Left ventricle myocardium inferior (tissue), 1 donor: ENCODE data around the gene CDH22. TPM values are rescaled to one million over a fixed set of nuclear protein-coding genes. Genes with fewer than 3 reads are reported as not detected.

Experiments
- DNase-seq: peaks from one replicate; pipeline ENCODE4 v3.0.0-alpha.2; 2020
- H3K27ac ChIP-seq: fragments of 200-600 bp; replicated peaks from 2 replicates; pipeline ENCODE4 v1.8.0; 2021
- H3K27me3 ChIP-seq: fragments of 200-600 bp; 2 replicates; pipeline ENCODE4 v1.8.0; 2021; ENCODE audit warnings: low read depth
- H3K36me3 ChIP-seq: fragments of 200-600 bp; 2 replicates; pipeline ENCODE4 v1.8.0; 2021
- H3K4me1 ChIP-seq: fragments of 200-600 bp; 2 replicates; pipeline ENCODE4 v1.8.0; 2021
- H3K4me3 ChIP-seq: fragments of 200-600 bp; 2 replicates; pipeline ENCODE4 v1.8.0; 2021; ENCODE audit warnings: mild to moderate bottlenecking, moderate library complexity
- H3K9me3 ChIP-seq: fragments of 200-600 bp; replicated peaks from 2 replicates; pipeline ENCODE4 v1.8.0; 2021
- CTCF ChIP-seq: fragments of 200-600 bp; IDR thresholded peaks from 2 replicates; pipeline ENCODE4 v1.8.0; 2021; ENCODE audit warnings: antibody characterized with exemption, mild to moderate bottlenecking, borderline replicate concordance
- intact Hi-C: fragments of 100-400 bp; cut with micrococcal nuclease; formaldehyde crosslinking; loops from one replicate; pipeline ENCODE4 v1.11.0; 2022
- total RNA-seq: library from RNA; stranded (reverse); fragmentation: NEBNext Ultra II Directional; extraction: Animal tissue kit (Norgen Biotek cat#: 25700); gene quantifications from one replicate; pipeline ENCODE4 v1.2.1, GENCODE V29; 2021
- donor health status: DM: no; HTN: yes; CAD: no; lungs with severe emphysema.

Gene CDH22
- total RNA-seq, 1 donor from 2014 or later: 2.3 TPM

GRCh38 chr20:46304852-46305251, 3.4 kb downstream of the CDH22 start:
- H3K27ac ChIP-seq: peak overlapping the region; percentile 79
- H3K4me1 ChIP-seq: peaks cover 43% of the 10 kb centered on the region
- no peak for DNase-seq
- peak overlapping the region; percentile 2 for H3K4me3 ChIP-seq
- no peaks in the 10 kb centered on the region for H3K36me3 ChIP-seq
- intact Hi-C loops: no loop called here
- TF ChIP-seq CTCF: no peak
- peaks cover 100% of the 10 kb centered on the region for H3K27me3 ChIP-seq
- H3K9me3 ChIP-seq: no peaks in the 10 kb centered on the region

- Histone ChIP-seq H3K4me3 (no peak overlapping the region), H3K4me1 (peaks cover 43% of the 10 kb centered on the region), H3K9me3 (no peaks in the 10 kb centered on the region), H3K36me3 (no peaks in the 10 kb centered on the region), H3K27ac (peak overlapping the region; percentile 79), H3K27me3 (peaks cover 100% of the 10 kb centered on the region)
- intact Hi-C loops: no loop called here
- no peak for TF ChIP-seq CTCF
- no peak for DNase-seq
Measured at GRCh38 chr20:46304361-46304760, 3.9 kb downstream of the CDH22 start.

DNA sequence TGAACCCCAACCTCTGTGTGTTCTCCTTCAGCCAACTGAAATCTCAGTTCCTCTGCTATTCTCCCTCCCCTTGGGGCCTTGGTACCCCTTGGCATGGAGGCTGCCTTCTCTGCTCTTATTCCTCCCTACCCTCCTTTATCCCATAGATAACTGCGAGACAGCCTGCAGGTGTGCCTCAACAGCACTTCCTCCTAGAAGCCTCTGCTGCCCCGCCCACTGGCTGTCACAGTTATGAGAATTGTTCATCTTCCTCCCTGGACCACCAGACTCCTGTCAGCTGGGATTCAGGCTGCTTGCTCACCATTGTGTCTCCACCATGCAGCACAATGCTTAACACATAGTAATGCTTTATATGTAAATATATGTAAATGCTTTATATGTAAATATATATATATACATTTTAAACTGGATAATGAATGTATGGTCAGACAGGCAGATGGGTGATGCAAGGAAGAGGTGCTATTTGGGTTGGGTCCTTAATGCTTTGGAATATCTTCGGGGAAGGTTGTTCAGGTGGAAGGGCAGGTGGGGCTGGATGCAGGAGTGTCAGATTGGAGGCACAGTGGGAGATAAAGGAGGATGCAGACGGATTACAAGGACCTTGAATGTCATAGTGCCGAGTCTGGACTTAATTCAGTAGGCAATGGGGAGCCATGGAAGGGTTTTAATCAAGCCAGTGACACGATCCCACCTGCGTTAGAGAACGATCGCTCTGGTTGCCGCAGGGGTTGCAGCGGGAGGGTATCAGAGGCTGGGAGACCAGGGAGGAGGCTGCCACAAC, 4.9 kb downstream of the CDH22 start:
- no peak for TF ChIP-seq CTCF
- Histone ChIP-seq H3K9me3 (no peaks in the 10 kb centered on the region), H3K4me1 (peaks cover 38% of the 10 kb centered on the region), H3K27ac (no peak overlapping the region), H3K36me3 (no peaks in the 10 kb centered on the region), H3K27me3 (peaks cover 95% of the 10 kb centered on the region), H3K4me3 (no peak overlapping the region)
- intact Hi-C loops: no loop called here
- DNase-seq: no peak

DNA sequence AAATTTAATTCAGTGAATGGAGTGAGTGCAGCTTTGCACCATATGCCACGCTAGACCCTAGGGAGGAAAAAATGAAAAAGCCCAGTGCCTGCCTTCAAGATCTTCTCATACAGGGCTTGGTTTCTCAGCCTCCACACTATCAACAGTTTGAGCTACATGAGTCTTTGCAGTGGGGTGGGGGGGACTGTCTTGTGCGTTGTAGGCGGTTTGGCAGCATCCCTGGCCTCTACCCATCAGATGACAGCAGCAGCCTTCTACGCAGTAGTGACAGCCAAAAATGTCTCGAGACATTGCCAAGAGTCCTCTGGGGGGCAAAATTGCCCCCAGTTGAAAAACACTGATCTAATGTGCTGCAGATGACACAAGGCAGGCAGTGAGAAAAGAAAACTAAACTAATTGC, 6.2 kb downstream of the CDH22 start:
- H3K27me3 ChIP-seq: peaks cover 94% of the 10 kb centered on the region
- no peak for DNase-seq
- intact Hi-C loops: no loop called here

DNA sequence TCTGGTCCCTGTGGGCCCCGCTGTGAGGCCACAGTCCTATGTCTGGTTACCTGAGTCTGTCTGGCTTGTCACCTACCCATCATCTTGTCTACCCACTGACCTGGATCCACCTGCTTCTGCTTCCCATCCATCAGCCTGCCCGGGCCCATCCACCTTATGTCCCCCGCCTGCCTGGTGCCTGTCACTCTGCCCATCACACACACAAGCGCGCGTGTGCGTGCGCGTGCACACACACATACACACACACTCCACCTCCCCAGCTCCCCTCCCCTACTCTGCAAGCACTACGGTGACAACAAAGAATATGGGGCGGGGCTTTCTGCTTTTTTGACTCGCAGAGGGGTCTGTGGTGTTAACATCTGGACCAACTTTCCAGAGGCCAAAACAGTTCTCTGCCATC, 8.0 kb downstream of the CDH22 start:
- Histone ChIP-seq H3K4me1 (peaks cover 13% of the 10 kb centered on the region), H3K27me3 (peaks cover 94% of the 10 kb centered on the region), H3K27ac (no peak overlapping the region), H3K4me3 (no peak overlapping the region), H3K36me3 (no peaks in the 10 kb centered on the region), H3K9me3 (no peaks in the 10 kb centered on the region)
- no peak for TF ChIP-seq CTCF
- DNase-seq: no peak
- intact Hi-C loops: no loop called here

More for the DNA sequence above, 6.2 kb downstream of the CDH22 start:
- Histone ChIP-seq H3K36me3 (no peaks in the 10 kb centered on the region), H3K4me3 (no peak overlapping the region), H3K4me1 (peaks cover 27% of the 10 kb centered on the region), H3K27ac (no peak overlapping the region), H3K9me3 (no peaks in the 10 kb centered on the region)
- no peak for TF ChIP-seq CTCF
